ENCODE results near the gene GPC1.

Gene GPC1

GRCh38 chr2:240445961-240446663, 10.6 kb downstream of the GPC1 start:
- no peak for DNase-seq

- DNase-seq, result no peak
Observed at GRCh38 chr2:240446664-240447175, 11.3 kb downstream of the GPC1 start.

GRCh38 chr2:240447331-240447730, 11.9 kb downstream of the GPC1 start:
- no peak for DNase-seq

- DNase-seq, result no peak
Observed at GRCh38 chr2:240447934-240448333, 12.5 kb downstream of the GPC1 start.

GRCh38 chr2:240448387-240449274, 13.2 kb downstream of the GPC1 start:
- no peak for DNase-seq

GRCh38 chr2:240449764-240450531, 14.5 kb downstream of the GPC1 start:
- no peak for DNase-seq

GRCh38 chr2:240450532-240451107, 15.2 kb downstream of the GPC1 start:
- DNase-seq, result no peak

GRCh38 chr2:240451108-240451611, 15.7 kb downstream of the GPC1 start:
- DNase-seq, result no peak

GRCh38 chr2:240451791-240452461, 16.5 kb downstream of the GPC1 start:
- no peak for DNase-seq

- DNase-seq, result no peak
Observed at GRCh38 chr2:240452462-240453256, 17.2 kb downstream of the GPC1 start.

- no peak for DNase-seq
Observed at GRCh38 chr2:240453461-240454105, 18.1 kb downstream of the GPC1 start.

GRCh38 chr2:240454106-240454901, 18.8 kb downstream of the GPC1 start:
- DNase-seq, result no peak

- no peak for DNase-seq
Observed at GRCh38 chr2:240455272-240455646, 19.8 kb downstream of the GPC1 start.

- DNase-seq, result no peak
Observed at GRCh38 chr2:240455647-240456446, 20.4 kb downstream of the GPC1 start.

- no peak for DNase-seq
Observed at GRCh38 chr2:240456447-240457222, 21.2 kb downstream of the GPC1 start.

GRCh38 chr2:240457223-240458043, 22.0 kb downstream of the GPC1 start:
- no peak for DNase-seq
